ENCODE results near the gene LIX1L.

The LIX1L gene

DNA sequence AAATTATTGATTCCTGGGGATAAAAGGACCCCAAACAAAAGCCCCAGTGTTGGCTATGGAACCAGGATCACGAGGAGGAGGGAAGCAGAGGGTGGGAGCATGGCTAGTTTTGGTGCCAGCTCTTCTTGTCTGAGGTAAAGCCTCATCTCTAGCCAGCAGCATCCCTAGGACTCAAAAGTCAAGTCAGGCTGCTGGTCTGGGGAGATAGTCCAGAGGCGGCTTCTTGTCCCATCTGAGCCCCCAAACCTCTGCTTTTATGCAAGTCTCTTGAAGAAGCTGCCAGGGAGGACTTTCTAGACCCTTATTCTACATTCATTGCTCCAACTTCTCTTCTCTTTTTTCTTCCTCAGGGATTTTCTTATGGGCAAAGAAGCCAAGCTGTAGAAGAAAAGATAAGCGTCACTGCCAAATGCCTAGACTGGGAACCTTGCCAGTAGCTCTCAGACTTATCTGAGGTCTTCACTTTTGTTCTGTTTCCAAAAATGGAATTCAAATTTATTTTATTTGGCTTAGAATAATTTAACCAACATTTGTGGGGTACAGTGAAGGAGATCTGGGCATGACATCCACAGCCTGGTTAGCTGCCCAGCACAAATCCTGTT lies 65.2 kb downstream of the LIX1L start:
- Histone ChIP-seq H3K36me3 (ENCODE audit: insufficient read depth, low read length) (no peaks in the 10 kb centered on the region), H3K9ac (ENCODE audit: insufficient read length) (peak overlapping the region; percentile 62), H3K9me3 (ENCODE audit: low read depth, low read length) (no peaks in the 10 kb centered on the region), H3K4me3 (peak overlapping the region; percentile 73), H3K27ac (peak overlapping the region; percentile 72)
- no peak for DNase-seq (ENCODE audit: low read depth, low spot score)
- TF ChIP-seq FOXP2 (optimal IDR thresholded peaks at IDR 0.05; ENCODE audit: control extremely low read depth, extremely low read length, insufficient read depth) (no peak), EZH2 (IDR thresholded peaks at IDR 0.05) (no peak), POLR2AphosphoS5 (IDR thresholded peaks at IDR 0.05; ENCODE audit: borderline replicate concordance, low read depth, low read length) (no peak)

DNA sequence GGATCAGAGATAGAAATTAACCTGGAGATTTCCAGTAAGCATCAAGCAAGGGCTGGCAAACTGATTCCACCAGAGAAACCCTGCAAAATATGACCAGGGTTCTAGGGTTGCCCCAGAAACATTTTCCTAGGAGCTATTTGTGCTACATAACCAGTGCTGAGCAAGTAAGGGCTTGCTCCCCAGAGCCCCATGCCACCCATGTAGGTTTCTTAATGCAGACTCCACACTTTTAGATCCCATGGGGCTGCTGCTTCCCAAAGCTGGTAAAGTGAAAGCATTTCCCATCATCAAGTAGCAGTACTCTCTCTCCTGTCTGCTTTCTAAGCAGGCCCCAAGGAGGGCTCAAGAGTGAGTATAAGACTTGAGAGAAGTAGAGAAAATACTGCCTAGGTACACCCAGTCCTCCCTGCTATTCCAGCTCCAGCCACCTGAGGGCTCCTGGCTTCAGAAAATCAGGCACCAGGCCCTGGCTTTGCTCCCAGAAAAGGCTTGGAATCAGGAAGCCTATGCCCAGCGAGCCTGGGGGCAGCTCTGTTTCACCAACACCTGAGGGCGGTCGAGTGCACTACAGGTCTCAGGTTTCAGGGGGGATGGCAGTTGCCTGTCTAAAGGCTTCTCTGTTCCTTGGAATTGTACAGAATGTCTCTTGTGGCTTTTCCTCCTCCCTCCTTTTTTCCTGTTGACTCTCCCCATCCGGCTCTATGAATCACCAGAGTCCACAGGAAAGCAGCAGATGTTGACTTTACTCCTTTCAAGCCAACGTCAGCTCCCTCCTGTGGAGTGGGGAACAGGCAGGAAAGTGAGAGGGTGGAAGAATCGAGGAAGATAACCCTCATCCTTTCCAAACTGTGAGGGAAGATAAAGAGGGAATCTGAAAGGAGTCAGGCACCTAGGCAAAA lies 66.0 kb downstream of the LIX1L start:
- H3K27ac ChIP-seq: peak overlapping the region; percentile 72
- H3K9ac ChIP-seq (ENCODE audit: insufficient read length): peak overlapping the region; percentile 64
- TF ChIP-seq EZH2 (IDR thresholded peaks at IDR 0.05) (no peak), POLR2AphosphoS5 (IDR thresholded peaks at IDR 0.05; ENCODE audit: borderline replicate concordance, low read depth, low read length) (no peak), FOXP2 (optimal IDR thresholded peaks at IDR 0.05; ENCODE audit: control extremely low read depth, extremely low read length, insufficient read depth) (no peak)
- peak; percentile 76 for DNase-seq (ENCODE audit: low read depth, low spot score)
- H3K9me3 ChIP-seq (ENCODE audit: low read depth, low read length): no peaks in the 10 kb centered on the region
- no peaks in the 10 kb centered on the region for H3K36me3 ChIP-seq (ENCODE audit: insufficient read depth, low read length)
- peak overlapping the region; percentile 73 for H3K4me3 ChIP-seq

DNA sequence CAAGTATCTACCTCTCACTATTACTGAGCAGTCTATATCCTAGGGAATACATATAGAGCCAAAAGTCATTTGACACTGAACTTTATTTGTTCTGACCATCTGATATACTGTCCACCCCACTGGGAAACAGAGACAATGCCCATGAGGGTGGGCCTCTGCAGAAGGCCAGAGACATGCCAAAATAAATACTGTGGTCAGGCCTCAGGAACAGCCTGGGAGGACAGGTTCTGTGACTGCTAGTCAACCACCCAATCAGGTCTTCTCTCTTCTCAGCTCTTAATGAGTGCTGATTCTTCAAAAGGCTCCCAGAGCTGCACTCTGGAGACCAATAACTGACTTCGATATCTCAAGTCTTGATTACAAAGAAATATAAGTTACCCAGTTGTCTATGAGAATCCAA lies 66.7 kb downstream of the LIX1L start:
- no peak overlapping the region; the same call in none of the 2 replicates for H3K27ac ChIP-seq
- DNase-seq (ENCODE audit: low read depth, low spot score): no peak
- no peak overlapping the region for H3K4me3 ChIP-seq
- H3K9ac ChIP-seq (ENCODE audit: insufficient read length): peak overlapping the region; percentile 8
- H3K36me3 ChIP-seq (ENCODE audit: insufficient read depth, low read length): no peaks in the 10 kb centered on the region
- no peak for TF ChIP-seq FOXP2 (optimal IDR thresholded peaks at IDR 0.05; ENCODE audit: control extremely low read depth, extremely low read length, insufficient read depth)
- TF ChIP-seq EZH2 (IDR thresholded peaks at IDR 0.05): no peak
- no peak for TF ChIP-seq POLR2AphosphoS5 (IDR thresholded peaks at IDR 0.05; ENCODE audit: borderline replicate concordance, low read depth, low read length)
- no peaks in the 10 kb centered on the region for H3K9me3 ChIP-seq (ENCODE audit: low read depth, low read length)

DNA sequence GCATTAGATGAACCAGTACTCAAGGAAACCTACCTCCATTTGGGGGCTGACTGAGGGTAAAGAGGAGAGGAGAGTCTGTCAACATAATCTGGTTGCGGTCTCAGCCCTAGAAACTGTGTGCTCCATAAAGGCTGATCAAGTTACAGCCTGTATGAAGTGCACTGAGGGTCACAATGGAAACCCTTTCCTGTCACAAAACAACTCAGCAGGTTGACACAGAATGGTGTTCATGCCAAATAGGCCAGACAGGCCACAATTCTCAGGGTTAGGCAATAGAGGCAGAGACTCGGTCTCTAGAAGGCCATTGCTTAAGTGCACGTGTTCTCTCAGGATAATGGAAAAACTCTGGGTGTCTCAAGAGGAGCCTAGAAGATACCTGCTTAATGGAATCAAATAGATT lies 68.1 kb downstream of the LIX1L start:
- Histone ChIP-seq H3K4me3 (no peak overlapping the region), H3K36me3 (ENCODE audit: insufficient read depth, low read length) (no peaks in the 10 kb centered on the region), H3K9me3 (ENCODE audit: low read depth, low read length) (no peaks in the 10 kb centered on the region), H3K27ac (no peak overlapping the region), H3K9ac (ENCODE audit: insufficient read length) (no peak overlapping the region)
- no peak for DNase-seq (ENCODE audit: low read depth, low spot score)
- no peak for TF ChIP-seq FOXP2 (optimal IDR thresholded peaks at IDR 0.05; ENCODE audit: control extremely low read depth, extremely low read length, insufficient read depth)
- no peak for TF ChIP-seq EZH2 (IDR thresholded peaks at IDR 0.05)
- TF ChIP-seq POLR2AphosphoS5 (IDR thresholded peaks at IDR 0.05; ENCODE audit: borderline replicate concordance, low read depth, low read length): no peak

DNA sequence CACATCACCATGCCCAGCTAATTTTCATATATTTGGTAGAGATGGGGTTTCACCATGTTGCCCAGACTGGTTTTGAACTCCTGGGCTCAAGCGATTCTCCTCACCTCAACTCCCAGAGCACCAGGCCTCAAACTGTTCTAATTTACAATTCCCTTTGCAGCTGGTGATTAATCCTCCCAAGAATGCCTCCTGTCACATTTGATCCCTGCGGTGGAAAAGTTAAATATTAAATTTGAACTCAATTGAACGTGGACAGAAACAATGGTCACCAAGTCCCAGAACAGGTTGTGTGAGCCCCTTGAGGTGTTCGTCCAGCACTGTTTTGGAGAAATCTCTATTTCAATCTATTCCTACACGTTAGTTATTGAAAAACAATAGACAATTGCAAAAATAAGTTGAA lies 70.2 kb downstream of the LIX1L start:
- no peak overlapping the region for H3K9ac ChIP-seq (ENCODE audit: insufficient read length)
- no peaks in the 10 kb centered on the region for H3K9me3 ChIP-seq (ENCODE audit: low read depth, low read length)
- TF ChIP-seq POLR2AphosphoS5 (IDR thresholded peaks at IDR 0.05; ENCODE audit: borderline replicate concordance, low read depth, low read length): no peak
- TF ChIP-seq FOXP2 (optimal IDR thresholded peaks at IDR 0.05; ENCODE audit: control extremely low read depth, extremely low read length, insufficient read depth): no peak
- no peak for TF ChIP-seq EZH2 (IDR thresholded peaks at IDR 0.05)
- no peak for DNase-seq (ENCODE audit: low read depth, low spot score)
- H3K4me3 ChIP-seq: no peak overlapping the region
- no peaks in the 10 kb centered on the region for H3K36me3 ChIP-seq (ENCODE audit: insufficient read depth, low read length)
- H3K27ac ChIP-seq: no peak overlapping the region

- Histone ChIP-seq H3K36me3 (ENCODE audit: insufficient read depth, low read length) (no peaks in the 10 kb centered on the region), H3K9me3 (ENCODE audit: low read depth, low read length) (no peaks in the 10 kb centered on the region), H3K4me3 (no peak overlapping the region), H3K27ac (no peak overlapping the region), H3K9ac (ENCODE audit: insufficient read length) (no peak overlapping the region)
- no peak for DNase-seq (ENCODE audit: low read depth, low spot score)
- no peak for TF ChIP-seq FOXP2 (optimal IDR thresholded peaks at IDR 0.05; ENCODE audit: control extremely low read depth, extremely low read length, insufficient read depth)
- no peak for TF ChIP-seq EZH2 (IDR thresholded peaks at IDR 0.05)
- TF ChIP-seq POLR2AphosphoS5 (IDR thresholded peaks at IDR 0.05; ENCODE audit: borderline replicate concordance, low read depth, low read length): no peak
These were observed 71.0 kb downstream of the LIX1L start for GRCh38 chr1:145886816-145887215.

- no peak overlapping the region for H3K9ac ChIP-seq (ENCODE audit: insufficient read length)
- H3K36me3 ChIP-seq (ENCODE audit: insufficient read depth, low read length): no peaks in the 10 kb centered on the region
- no peak overlapping the region for H3K27ac ChIP-seq
- H3K4me3 ChIP-seq: peak overlapping the region; percentile 91
- TF ChIP-seq EZH2 (IDR thresholded peaks at IDR 0.05) (no peak), POLR2AphosphoS5 (IDR thresholded peaks at IDR 0.05; ENCODE audit: borderline replicate concordance, low read depth, low read length) (no peak), FOXP2 (optimal IDR thresholded peaks at IDR 0.05; ENCODE audit: control extremely low read depth, extremely low read length, insufficient read depth) (no peak)
- no peaks in the 10 kb centered on the region for H3K9me3 ChIP-seq (ENCODE audit: low read depth, low read length)
- DNase-seq (ENCODE audit: low read depth, low spot score): no peak
These were observed 71.4 kb downstream of the LIX1L start for GRCh38 chr1:145886390-145886789.

DNA sequence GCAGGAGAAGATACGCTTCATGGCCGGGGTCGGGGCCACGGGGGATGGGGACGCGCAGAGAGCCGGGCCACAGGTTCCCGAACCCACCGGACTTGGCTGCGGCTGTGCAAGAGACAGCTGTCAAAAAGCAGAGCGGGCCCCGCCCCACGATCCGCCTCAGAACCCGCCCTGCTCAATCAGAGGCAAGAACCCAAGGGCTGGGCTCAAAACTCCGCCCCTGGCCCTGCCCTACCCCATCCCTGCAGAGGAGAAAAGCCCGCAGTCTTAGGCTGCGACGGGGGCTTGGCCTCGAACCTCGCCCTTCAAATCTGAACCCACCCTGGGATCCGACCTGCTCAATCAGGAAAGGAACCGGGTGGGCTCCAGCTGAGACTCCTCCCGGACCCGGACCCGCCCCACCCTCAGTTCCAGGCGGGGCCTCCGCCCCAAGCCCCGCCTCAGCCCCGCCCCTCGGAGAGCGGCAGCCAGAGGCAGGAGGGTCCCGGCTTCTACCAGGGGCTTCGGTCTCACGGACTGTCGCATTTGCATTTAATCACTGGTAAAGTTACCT lies 72.0 kb downstream of the LIX1L start, which contains the start of gene ANKRD35:
TSS of gene ANKRD35 (minus strand) at position 129 of the 550 bp plus-strand sequence. CDS start at position 21, 108 bp downstream.
- H3K36me3 ChIP-seq (ENCODE audit: insufficient read depth, low read length): no peaks in the 10 kb centered on the region
- DNase-seq (ENCODE audit: low read depth, low spot score): no peak
- H3K9ac ChIP-seq (ENCODE audit: insufficient read length): no peak within 1 kb of the TSS
- TF ChIP-seq POLR2AphosphoS5 (IDR thresholded peaks at IDR 0.05; ENCODE audit: borderline replicate concordance, low read depth, low read length) (no peak), FOXP2 (optimal IDR thresholded peaks at IDR 0.05; ENCODE audit: control extremely low read depth, extremely low read length, insufficient read depth) (no peak), EZH2 (IDR thresholded peaks at IDR 0.05) (no peak)
- H3K27ac ChIP-seq: no peak within 1 kb of the TSS
- peak within 1 kb of the TSS; percentile 91 for H3K4me3 ChIP-seq
- H3K9me3 ChIP-seq (ENCODE audit: low read depth, low read length): no peaks in the 10 kb centered on the region

All from SK-N-MC (cell line).